ENCODE measurements around the gene SERPINB2.

SERPINB2 gene, protein sequence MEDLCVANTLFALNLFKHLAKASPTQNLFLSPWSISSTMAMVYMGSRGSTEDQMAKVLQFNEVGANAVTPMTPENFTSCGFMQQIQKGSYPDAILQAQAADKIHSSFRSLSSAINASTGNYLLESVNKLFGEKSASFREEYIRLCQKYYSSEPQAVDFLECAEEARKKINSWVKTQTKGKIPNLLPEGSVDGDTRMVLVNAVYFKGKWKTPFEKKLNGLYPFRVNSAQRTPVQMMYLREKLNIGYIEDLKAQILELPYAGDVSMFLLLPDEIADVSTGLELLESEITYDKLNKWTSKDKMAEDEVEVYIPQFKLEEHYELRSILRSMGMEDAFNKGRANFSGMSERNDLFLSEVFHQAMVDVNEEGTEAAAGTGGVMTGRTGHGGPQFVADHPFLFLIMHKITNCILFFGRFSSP

DNA sequence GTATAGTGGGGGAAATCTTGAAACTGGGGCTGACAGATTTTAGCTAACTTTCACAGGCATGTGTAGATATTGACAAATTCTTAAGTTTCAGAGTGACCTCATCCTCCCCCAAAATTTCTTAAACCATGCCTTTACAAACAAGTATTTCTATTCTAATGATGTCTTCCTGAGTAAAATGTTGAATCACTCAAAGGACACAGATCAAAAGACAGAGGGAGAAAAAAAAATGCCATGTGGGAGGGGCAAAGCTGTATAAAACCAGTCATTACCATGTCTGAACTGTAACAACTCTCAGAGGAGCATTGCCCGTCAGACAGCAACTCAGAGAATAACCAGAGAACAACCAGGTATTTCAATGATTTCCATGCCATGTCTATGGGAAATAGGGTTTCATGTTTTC is at the start of gene SERPINB2:
Gene SERPINB2, plus strand, starts transcription at position 282 of the 400 bp plus-strand sequence. CDS start 3,740 bp downstream, outside the sequence.
- DNase-seq = no peak

DNA sequence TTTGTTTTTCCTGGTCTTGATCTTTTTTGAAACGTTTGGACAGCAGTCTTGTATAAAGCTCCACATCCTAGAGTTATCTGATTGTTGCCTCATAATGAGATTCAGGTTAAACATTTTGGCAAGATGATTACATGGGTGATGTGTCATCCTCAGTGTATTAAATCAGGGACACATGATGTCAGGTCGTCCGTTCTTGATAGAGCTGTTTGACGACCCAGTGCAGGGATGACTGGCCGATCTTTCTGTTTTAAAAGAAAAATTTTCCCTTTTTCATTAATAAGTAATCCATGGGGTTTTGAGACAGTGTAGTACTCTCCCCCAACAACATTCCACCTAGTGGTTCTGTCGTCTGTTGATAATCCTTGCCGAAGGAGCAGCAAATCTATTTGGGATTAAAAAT is 44.5 kb upstream of the SERPINB2 start:
- DNase-seq = no peak

DNA sequence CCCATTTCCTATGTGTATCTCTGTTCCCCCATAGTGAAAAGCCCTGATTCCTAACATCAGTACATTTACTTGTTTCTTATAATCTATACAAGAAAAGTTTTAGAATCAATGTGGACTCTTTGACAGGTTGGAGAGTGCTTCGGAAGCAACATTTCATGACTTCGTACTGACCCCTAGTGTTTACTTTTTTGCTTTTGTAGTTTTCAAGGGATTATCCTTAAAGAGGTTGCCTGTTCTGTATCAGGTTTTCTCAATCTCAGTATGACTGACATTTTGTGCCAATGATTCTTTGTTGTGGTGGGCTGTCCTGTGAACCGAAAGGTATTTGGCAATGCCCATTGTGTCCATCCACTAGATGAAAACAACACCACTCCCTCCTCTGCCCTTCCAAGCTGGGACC is 43.3 kb upstream of the SERPINB2 start:
- DNase-seq = no peak

DNA sequence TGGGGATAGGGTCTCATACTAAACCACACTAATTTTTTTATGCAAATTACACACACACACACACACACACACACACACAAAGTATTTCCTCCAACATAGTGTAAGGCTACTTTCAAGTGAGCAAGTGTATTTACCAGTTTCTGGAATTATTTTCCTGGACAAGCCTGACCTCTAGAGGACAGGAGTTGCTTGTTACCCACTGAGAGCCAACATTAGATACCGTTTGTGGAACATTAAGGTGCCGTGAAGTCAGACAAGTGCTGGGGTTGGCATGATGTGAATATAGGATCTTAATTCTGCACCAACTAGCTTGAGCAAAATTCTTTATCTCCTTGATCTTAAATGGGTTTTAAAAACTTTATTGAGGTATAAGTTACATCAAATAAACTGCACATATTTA is 39.3 kb upstream of the SERPINB2 start:
- DNase-seq = no peak

DNA sequence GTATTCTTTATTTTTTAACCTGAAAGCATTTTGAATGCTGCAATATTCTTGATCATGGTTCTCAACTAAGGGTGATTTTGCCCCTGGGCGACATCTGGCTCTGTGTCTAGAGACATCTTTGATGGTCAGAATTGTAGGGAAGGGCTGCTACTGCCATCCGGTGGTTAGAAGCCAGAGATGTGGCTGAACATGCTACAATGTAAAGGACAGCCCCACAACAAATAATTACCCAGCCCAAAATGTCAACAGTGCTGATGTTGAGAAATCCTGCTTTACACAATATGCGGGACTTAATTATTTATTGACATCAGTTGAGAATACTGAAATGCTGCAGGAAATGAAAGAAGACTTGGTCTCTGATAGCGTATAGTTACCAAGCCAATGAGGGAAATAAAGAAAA is 37.5 kb upstream of the SERPINB2 start:
- DNase-seq = no peak

DNA sequence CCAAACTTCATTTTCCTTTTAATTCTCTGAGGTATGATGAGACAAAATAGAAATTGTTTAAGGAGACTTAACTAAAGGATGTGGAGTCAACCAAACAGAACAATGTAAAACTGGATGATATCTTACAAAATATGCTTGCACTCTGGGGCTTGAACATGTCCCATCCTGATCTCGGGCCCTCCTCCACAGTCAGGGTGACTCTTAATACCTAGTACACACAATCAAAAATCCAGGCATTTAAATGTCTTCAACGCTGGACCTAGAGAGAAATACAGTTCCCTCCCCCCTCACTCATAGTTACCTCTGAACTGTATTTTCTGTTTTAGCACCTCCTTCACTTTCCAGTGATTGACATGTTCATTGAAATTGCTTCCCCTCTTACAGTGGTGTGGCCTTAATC is 36.9 kb upstream of the SERPINB2 start:
- no peak for DNase-seq

DNA sequence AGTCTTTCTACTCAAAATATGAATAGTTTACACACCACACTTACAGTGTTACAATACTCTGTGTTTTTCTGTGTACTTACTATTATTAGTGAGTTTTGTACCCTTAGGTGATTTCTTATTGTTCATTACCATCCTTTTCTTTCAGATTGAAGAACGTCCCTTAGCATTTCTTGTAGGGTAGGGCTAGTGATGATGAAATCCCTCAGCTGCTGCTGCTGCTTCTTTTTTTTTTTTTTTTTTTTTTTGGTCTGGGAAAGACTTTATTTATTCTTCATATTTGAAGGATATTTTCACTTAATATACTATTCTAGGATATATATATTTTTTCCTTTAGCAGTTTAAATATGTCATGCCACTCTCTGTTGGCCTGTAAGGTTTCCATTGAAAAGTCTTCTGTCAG is 29.0 kb upstream of the SERPINB2 start:
- DNase-seq = no peak

DNA sequence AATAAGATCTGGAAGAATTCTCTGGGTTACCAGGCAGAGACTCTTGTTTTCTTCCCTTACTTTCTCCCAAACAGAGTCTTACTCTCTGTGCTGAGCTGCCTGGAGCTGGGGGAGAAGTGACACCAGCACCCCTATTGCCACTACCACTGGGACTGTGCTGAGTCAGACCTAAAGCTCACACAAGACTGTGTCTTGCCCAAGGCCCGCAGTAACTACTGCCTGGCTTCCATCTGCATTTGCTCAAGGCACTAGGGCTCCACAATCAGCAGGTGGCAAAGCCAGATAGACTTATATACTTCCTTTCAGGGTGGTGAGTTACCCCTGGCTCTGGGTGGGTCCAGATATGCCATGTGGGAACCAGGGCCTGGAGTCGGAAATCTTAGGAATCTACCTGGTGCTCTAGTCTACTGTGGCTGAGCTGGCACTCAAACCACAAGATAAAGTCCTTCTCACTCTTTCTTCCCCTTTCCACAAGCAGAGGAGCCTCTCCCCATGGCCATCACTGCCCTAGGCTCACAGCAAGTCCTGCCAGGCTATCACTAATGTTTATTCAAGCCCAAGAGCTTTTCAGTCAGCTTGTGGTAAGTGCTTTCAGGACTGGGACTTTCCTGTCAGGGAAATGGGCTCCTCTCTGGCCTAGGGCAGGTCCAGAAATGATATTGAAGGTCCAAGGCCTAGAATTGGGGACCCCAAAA is 27.6 kb upstream of the SERPINB2 start:
- DNase-seq = no peak

DNA sequence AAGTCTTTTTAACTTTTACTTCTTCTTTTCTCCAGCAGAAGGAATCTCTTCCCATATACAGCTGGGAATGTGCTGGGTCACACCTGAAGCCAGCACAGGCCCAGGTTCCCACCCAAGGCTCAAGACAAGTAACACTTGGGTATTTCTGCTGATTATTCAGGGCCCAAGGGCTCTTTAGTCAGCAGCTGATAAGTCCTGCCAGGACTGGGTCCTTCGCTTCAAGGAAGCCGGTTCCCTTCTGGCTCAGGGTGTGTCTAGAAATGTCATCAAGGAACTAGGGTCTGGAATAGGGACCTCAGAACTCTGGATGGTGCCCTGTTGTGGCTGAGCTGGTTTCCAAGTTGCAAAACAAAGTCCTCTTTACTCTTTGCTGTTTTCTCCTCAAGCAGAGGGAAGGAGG is 27.0 kb upstream of the SERPINB2 start:
- no peak for DNase-seq

DNA sequence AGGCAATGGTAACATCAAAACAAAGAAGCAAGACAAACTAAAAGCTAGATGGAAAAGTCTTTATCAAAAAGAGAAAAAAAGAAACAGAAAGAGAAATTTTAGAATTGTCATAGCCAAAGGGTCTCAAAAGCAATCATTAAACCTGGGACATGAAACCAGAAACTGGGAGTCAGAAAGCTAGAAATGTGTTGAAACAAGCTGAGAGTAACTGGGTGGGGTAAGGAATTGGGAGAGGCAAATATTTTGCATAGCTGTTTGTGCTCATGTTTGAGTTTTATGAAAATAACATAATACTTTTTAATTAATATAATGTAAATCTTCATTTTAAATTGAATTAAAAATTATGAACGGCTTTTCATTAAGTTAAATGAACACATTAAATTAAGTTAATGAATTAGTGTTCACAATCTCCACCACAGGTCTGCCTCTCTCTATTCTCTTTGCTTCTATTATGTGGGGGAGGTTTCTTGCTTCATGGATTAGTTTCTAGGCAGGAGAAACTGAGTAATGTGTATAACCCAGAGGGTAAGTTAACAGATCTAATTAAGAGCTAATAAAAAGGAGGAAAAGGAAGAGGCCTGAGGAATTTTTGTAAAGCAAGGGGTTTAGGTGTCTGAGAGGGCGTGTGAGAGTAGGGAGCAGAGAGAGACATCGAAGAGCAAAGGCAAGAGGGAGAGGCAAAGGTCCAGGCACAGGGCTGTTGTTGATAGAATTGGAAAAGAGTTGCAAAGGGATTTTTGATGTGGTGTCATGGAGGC is 20.0 kb upstream of the SERPINB2 start:
- DNase-seq = no peak

DNA sequence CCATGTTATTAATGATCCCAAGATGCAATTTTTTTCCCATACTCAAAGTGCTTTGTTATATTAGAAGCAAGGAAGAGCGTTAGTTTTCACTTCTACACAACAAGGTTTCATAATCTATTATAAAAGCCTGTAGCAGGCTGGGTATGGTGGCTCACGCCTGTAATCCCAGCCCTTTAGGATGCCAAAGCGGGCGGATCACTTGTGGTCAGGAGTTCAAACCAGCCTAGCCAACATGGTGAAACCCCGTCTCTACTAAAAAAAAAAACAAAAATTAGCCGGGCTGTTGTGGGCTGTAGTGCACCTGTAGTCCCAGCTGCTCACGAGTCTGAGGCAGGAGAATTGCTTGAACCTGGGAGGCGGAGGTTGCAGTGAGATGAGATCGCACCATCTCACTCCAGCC is 19.0 kb upstream of the SERPINB2 start:
- DNase-seq = no peak

DNA sequence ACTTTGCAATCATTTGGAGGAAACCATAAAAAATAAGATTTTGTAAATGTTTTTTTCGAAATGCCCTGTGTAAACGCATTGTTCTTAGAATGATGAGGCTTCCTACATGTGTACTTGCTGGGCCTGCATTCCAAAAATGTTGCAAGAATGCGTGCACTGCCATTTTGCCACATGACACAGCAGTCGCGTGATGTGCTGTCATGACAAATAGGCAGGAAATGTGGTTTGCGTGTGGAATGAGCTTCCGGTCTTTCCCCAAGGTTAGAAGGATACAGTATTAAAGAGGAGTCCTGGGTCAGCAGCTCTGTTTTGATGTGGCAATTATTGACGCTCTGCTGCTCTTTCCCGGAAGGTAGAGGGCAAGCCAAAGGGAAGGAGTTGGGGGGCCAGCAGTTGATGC is 18.1 kb upstream of the SERPINB2 start:
- no peak for DNase-seq

DNA sequence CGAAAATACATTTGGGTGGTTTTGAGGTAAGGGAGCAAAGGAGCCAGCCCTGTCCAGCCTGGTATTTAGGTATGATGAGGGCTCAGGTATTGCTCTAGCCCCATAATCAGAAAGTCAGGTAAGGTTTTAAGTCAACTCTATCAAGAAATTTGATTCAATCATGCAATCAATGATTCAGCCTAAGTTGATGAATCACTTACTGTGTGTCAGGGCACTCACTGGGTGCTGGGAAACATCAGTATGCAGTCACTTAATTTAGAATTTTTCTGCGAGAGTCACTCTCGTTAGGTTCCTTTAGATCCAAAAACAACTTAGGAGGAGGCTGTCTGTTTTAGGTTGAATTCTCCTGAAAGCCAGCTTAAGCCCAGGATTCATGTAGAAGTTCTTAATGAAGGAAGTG is 17.7 kb upstream of the SERPINB2 start:
- no peak for DNase-seq

DNA sequence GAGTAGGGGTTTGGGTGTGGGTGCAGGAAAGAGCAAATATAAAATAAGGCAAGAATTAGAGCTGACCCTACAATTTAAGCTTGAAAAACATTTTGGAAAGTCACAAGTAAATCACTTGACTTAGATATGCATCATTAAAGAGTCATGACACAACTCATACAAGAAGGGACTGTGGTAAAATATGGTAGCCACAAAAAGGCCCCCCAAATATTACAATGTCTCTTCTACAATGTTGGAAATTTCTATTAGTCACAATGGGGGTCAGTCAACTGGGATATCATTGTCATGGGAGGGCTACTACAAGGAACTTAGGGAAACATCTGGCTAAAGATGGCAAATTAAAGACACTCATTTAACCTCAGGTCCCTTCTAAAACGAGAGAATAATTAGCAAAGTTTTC is 15.7 kb upstream of the SERPINB2 start:
- no peak for DNase-seq

DNA sequence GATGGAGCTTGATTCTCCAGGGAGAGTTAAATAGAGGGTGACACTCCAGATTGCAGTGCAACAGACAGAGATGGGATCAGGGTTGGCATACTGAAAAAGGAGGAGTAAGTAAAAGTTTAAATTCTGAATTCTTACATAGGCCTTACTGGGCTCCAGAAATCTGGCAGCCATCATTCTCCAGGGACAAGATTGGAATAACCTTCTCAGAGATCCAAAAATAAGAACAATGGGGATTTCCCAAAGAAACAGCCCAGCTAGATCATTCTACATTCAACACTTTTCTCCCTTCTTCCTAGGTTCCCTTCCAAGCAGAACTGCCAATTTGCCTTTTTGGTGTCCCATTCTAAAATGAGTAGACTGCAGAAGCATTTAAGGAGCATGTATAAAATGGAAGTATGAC is 14.9 kb upstream of the SERPINB2 start:
- DNase-seq = no peak

DNA sequence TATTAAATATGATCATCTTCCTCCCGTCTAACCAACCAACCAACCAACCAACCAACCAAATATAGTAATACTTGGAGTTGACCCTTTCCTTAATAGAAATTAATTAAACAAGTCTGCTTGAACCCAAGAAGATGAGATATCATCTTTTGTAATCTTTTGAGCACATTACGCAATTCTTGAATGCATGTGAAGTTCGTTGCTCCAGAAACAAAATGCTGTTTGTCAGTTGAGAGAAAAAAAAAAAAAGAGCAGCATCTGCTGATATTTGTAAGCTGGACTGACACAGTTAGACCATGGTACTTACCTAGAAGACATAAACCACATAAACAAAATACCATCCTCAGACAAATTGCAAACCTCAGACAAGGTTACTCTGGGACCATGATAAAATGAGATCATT is 9.2 kb upstream of the SERPINB2 start:
- DNase-seq = no peak

DNA sequence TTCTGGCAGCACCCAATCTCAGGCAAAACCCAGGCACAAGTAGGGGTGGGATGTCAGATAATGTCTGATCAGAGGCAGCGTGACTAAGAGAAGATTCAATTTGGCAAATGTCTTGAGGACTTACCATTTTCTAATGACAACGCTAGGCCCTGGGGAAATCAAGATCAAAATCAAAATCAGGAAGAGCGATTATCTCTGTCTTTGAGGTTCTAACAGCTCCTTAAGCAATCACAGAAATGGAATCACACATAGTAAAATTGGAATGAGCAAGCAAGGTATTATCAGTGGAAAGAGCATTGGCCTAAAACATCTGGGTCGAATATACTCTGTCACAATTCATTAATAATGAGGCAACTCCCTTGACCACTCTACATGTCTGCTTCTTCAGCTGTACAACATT is 8.6 kb upstream of the SERPINB2 start:
- no peak for DNase-seq

DNA sequence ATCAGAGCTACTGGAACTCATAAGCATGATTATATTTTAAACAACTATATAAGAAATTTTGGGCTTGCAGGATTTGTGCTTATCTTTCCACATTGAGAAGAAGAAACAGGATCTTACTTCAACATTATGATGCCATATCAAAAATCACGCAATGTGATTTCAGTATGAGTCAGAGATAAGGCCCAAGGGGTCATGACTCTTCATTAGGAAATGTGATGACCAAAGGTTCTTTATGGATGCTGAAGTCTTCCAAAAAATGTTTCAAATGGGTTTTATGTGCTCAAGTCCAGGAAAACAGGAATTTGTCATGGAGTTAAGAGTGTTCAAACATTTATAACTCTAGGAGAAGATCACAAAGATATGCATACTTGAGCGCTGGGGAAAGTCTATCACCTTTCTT is 7.8 kb upstream of the SERPINB2 start:
- no peak for DNase-seq

DNA sequence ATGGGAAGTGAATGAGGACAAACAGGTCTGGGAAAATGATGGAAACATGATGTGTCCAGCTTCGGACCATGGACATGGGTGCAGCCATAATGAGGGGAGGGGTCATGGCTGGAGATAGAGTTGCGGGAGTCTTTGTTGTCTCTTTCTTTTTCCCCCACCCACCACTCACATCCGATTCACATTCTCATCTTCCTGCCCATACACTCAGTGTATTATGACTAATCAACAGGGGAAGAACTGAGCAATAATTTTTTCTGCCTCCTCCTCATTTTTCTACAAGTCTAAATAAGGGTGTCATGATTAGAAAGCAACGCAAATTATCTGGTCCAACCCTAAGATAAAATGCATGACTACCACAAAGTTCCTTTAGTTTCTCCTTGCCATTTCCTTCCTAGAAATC is 5.7 kb upstream of the SERPINB2 start:
- no peak for DNase-seq

DNA sequence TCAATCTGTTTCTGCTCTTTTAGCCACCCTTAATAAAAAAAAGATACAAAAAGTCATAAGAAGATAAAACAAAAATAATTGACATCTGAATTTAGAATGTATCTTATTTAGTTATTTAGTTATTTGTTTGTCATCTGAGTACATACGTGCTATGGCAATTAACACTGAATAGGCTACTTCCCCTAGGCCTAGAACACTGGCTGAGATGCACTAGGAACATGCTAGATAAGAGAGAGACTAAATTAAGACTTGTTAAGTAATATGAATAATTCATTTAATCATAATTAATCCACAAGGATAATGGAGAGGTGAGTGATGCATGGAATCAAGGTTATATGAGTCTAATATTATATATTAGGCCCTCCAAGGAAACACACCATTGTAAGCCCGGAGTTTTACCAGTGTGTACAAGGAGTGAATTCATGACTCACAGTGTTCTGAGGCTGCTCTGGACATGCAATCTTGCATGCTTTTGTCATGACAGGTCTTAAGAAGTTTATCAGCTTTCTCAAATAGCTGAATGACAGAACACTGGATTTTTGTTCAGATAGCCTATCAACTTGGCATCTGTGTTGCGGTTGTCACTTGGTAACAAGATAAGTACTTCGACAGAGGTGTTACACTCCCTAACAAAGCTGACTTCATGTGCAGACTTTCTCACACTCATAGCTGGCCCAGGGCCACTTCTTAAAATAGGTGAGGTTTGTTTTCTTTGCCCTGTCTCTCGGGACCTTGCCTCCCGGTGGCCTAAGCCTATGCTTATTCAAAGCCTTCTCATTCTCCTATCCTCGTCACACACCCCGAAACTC is 5.0 kb upstream of the SERPINB2 start:
- no peak for DNase-seq

DNA sequence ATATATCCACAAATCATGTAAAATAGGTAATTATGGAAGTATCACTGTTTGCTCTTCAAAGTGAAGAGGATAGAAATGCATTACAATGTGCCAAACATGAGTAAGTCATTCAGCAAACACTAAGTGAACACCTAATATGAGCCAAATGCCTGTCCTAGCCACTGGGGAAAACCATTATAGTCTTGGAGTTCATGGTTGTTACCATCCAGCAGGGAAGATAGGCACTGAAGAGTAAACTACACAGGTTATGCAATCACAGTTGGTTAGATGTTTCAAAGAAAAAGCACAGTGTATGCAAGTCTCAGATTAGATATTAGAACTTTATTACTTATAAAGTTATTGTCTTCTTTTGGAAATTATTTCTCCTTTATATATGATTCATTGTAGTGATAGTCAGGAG is 3.9 kb upstream of the SERPINB2 start:
- no peak for DNase-seq

DNA sequence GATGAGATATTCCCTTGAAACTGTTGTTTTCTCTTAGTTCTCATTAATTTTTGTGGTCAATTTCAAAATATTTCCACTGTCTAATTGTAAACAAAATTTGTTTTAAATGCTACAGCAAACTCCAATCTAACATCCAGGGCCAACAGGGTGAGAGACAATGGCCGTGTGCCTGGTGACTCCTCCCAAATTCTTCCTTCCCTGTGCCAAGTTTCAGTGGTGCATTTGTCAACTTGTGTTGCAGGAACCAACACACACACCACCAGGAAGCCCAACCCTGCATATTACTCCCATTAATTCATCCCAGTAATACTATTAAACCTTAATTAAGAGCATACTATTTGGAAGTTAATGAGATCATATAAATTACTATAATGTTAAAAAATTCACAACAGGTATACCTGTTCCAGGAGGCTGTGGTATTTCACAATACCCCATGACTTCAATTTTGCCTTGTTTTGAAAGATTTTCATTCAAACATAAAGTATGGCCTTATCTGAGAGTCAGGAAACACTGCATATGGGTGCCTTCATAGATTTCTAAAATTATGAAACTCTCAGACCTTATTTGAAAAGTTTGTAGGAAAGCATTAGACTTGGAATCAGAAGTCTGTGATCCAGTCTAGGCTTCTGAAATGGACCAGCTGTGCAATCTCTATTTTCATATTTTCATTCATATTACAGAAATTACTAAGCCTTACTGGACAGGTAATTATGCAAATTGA is 1.1 kb downstream of the SERPINB2 start:
- DNase-seq = no peak

All from right forelimb (tissue), 1 donor.